Stimulated activated CD4-positive, alpha-beta T cell treated with anti-CD3 and anti-CD28 coated beads, Interleukin-15, amount 100 ng/mL, for 48 hours (primary cell): Measurements from ENCODE around the gene ANAPC2.

Experiments
- DNase-seq, 2 donors: peaks; one replicate each; pipeline ENCODE4 v3.0.0-alpha.2; 2020; ENCODE audit warnings: low read depth in 2 of 2

ANAPC2 gene

GRCh38 chr9:137162505-137163364, 25.6 kb downstream of the ANAPC2 start:
- no peak for DNase-seq

- DNase-seq: no peak
Observed at GRCh38 chr9:137161558-137162486, 26.5 kb downstream of the ANAPC2 start.

GRCh38 chr9:137160716-137161557, 27.4 kb downstream of the ANAPC2 start:
- no peak for DNase-seq

GRCh38 chr9:137160054-137160425, 28.3 kb downstream of the ANAPC2 start:
- DNase-seq: no peak

GRCh38 chr9:137159105-137160053, 29.0 kb downstream of the ANAPC2 start:
- DNase-seq: no peak

GRCh38 chr9:137158625-137159024, 29.7 kb downstream of the ANAPC2 start:
- no peak for DNase-seq

- no peak for DNase-seq
Observed at GRCh38 chr9:137157618-137158415, 30.5 kb downstream of the ANAPC2 start.

- peak; percentile 55 to 59 for DNase-seq
Observed at GRCh38 chr9:137156567-137157375, 31.6 kb downstream of the ANAPC2 start.

- DNase-seq: no peak
Observed at GRCh38 chr9:137152844-137153405, 35.4 kb downstream of the ANAPC2 start.

GRCh38 chr9:137150617-137151457, 37.5 kb downstream of the ANAPC2 start:
- peak; percentile 68 to 74 for DNase-seq

GRCh38 chr9:137149942-137150616, 38.3 kb downstream of the ANAPC2 start:
- DNase-seq: peak in 1 of 2 donors; percentile 43

- no peak for DNase-seq
Observed at GRCh38 chr9:137149363-137149762, 39.0 kb downstream of the ANAPC2 start.

- no peak for DNase-seq
Observed at GRCh38 chr9:137148661-137149060, 39.7 kb downstream of the ANAPC2 start.

- DNase-seq: no peak
Observed at GRCh38 chr9:137148242-137148641, 40.1 kb downstream of the ANAPC2 start.

- no peak for DNase-seq
Observed at GRCh38 chr9:137147793-137148160, 40.6 kb downstream of the ANAPC2 start.

- no peak for DNase-seq
Observed at GRCh38 chr9:137147091-137147792, 41.1 kb downstream of the ANAPC2 start.
